Measurements from ENCODE around the gene RALGAPA1. TPM values are rescaled to one million over a fixed set of nuclear protein-coding genes. Genes with fewer than 3 reads are reported as not detected.

RALGAPA1 gene
- total and polyA plus RNA-seq, 2 of the 13 experiments (the other 11 are each of a cell fraction or from before 2014, with no cell fraction given): 65.0 to 89.2 TPM

- TF ChIP-seq AFF4 (CRISPR knock-in tag; IDR thresholded peaks at IDR 0.05) (no peak), KDM5B (CRISPR knock-in tag; IDR thresholded peaks at IDR 0.05; ENCODE audit: borderline replicate concordance) (no peak)
- TF ChIP-seq, protein P1, sequence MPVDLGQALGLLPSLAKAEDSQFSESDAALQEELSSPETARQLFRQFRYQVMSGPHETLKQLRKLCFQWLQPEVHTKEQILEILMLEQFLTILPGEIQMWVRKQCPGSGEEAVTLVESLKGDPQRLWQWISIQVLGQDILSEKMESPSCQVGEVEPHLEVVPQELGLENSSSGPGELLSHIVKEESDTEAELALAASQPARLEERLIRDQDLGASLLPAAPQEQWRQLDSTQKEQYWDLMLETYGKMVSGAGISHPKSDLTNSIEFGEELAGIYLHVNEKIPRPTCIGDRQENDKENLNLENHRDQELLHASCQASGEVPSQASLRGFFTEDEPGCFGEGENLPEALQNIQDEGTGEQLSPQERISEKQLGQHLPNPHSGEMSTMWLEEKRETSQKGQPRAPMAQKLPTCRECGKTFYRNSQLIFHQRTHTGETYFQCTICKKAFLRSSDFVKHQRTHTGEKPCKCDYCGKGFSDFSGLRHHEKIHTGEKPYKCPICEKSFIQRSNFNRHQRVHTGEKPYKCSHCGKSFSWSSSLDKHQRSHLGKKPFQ (CRISPR knock-in tag; IDR thresholded peaks at IDR 0.05; ENCODE audit: insufficient replicate concordance): no peak
Measured at GRCh38 chr14:35553808-35554207, 255.3 kb downstream of the RALGAPA1 start (continued).

DNA sequence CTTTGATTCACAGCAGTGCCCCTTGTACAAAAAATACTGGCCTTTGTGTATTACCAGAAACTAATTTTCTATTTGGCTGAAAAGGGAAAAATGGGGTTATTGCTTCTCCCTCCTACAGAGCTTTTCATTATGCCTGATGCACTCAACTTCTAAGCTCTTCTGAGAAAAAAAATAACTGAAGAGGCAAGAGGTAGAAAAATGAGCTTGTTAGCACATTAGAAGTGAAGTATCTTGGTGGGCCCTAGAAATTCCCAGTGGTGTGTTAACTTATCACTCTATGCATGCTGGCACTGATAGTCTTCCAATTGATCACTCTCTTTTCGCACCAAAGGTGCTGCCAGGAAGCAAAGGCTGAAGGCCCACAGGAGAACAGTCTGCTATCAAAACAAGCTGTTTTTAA is 258.0 kb downstream of the RALGAPA1 start:
- H3K4me2 ChIP-seq (ENCODE audit: low read depth, low read length): no peak overlapping the region
- H3K36me3 ChIP-seq (replicated peaks in 1 of 2; ENCODE audit: control insufficient read depth in 1 of 2, insufficient read depth in 2 of 2, low read length in 2 of 2): peaks cover 0 to 3% of the 10 kb centered on the region in 2 experiments; a peak in 2 of 5 replicates
- 96% methylated on average over 1 of the region's 1 CpG for WGBS (ENCODE audit: low lambda C conversion rate)
- intact Hi-C loops (cut with micrococcal nuclease; ENCODE audit: unreplicated experiment): no loop called here
- H3K4me3 ChIP-seq (replicated peaks in 1 of 3; ENCODE audit: insufficient read depth in 1 of 3, low read depth in 2 of 3, low read length in 3 of 3): no peak overlapping the region
- no peak for FAIRE-seq
- no peaks in the 10 kb centered on the region for H4K20me1 ChIP-seq (ENCODE audit: insufficient read depth, low read length)
- H3K4me1 ChIP-seq (ENCODE audit: insufficient read depth, low read length): no peaks in the 10 kb centered on the region
- H2AFZ ChIP-seq (ENCODE audit: low read length): no peak overlapping the region
- H3K27me3 ChIP-seq (ENCODE audit: control insufficient read depth in 1 of 2, insufficient read depth in 2 of 2, low read length in 2 of 2): no peaks in the 10 kb centered on the region
- H3K27ac ChIP-seq (ENCODE audit: extremely low read length, insufficient read depth, low read length): no peak overlapping the region
- no peak for ATAC-seq
- TF ChIP-seq TBL1XR1 (IDR thresholded peaks at IDR 0.05; ENCODE audit: borderline replicate concordance, low read length, partially characterized antibody): no peak
- TF ChIP-seq ZNF414 (CRISPR knock-in tag; IDR thresholded peaks at IDR 0.05): no peak
- TF ChIP-seq, protein P2, sequence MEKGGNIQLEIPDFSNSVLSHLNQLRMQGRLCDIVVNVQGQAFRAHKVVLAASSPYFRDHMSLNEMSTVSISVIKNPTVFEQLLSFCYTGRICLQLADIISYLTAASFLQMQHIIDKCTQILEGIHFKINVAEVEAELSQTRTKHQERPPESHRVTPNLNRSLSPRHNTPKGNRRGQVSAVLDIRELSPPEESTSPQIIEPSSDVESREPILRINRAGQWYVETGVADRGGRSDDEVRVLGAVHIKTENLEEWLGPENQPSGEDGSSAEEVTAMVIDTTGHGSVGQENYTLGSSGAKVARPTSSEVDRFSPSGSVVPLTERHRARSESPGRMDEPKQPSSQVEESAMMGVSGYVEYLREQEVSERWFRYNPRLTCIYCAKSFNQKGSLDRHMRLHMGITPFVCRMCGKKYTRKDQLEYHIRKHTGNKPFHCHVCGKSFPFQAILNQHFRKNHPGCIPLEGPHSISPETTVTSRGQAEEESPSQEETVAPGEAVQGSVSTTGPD (CRISPR knock-in tag; IDR thresholded peaks at IDR 0.05): 0 out of 2 replicates have a peak, but pooled peaks have one; percentile 31
- no peak for TF ChIP-seq ZNF530 (CRISPR knock-in tag; IDR thresholded peaks at IDR 0.05; ENCODE audit: low read depth)
- TF ChIP-seq RBM22 (optimal IDR thresholded peaks at IDR 0.05; ENCODE audit: low read length): peak; percentile 69
- DNase-seq (ENCODE audit: low spot score): no peak
- CTCF ChIA-PET (ENCODE audit: low intra/inter-chr PET ratio, low total read pairs): no interaction called here
- no TSS peak for BruUV-seq (replicated peaks)
- H3K9me3 ChIP-seq (ENCODE audit: low read length): no peaks in the 10 kb centered on the region
- POLR2A ChIA-PET: no interaction called here
- no peaks in the 10 kb centered on the region for H3K79me2 ChIP-seq (ENCODE audit: insufficient read depth, low read length)
- no peak overlapping the region for H3K9ac ChIP-seq (ENCODE audit: insufficient read depth, low read depth, low read length)
- in situ Hi-C loops (cut with HindIII; ENCODE audit: extremely low pct_ligation_motif_present, low pct_unique_long_range_greater_than_20kb): no loop called here
